IMR-90 (cell line): ENCODE data around the gene AP2M1. TPM values are rescaled to one million over a fixed set of nuclear protein-coding genes. Genes with fewer than 3 reads are reported as not detected.

Source experiments
- ATAC-seq: fragments of 200-7000 bp; cut with Tn5 transposase; 2 replicates; pipeline ENCODE4 v1.9.1; 2020; ENCODE audit warnings: low read depth, mild to moderate bottlenecking, moderate library complexity
- BruUV-seq: library from RNA; stranded (reverse); fragments of 400-500 nt; replicated peaks from 2 replicates; lab custom pipeline; 2021; lab: Mats Ljungman, UMichigan
- CTCF ChIA-PET: fragments of 300-600 bp; formaldehyde crosslinking; extraction: SDS; loops from one replicate; lab custom pipeline; 2021; ENCODE audit warnings: antibody characterized with exemption; lab: Yijun Ruan, JAX
- POLR2A ChIA-PET: fragments of 300-600 bp; sonication (Branson Sonifier 250); formaldehyde crosslinking; loops from one replicate; lab custom pipeline; 2022; ENCODE audit warnings: antibody characterized with exemption; ENCODE audit not compliant: unreplicated experiment; lab: Charles Lee
- DNase-seq: peaks from one replicate; pipeline ENCODE4 v3.0.0; 2013
- H2AFZ ChIP-seq: replicated peaks from 2 replicates; pipeline ENCODE3; 2013; ENCODE audit warnings: low read length, mild to moderate bottlenecking; ENCODE audit not compliant: poor library complexity
- H2AK5ac ChIP-seq: 2 replicates; pipeline ENCODE4 v1.6.1; 2013; ENCODE audit warnings: low read depth, low read length, inconsistent platforms
- H2AK9ac ChIP-seq: replicated peaks from 2 replicates; pipeline ENCODE3; 2013; ENCODE audit warnings: mild to moderate bottlenecking, low read depth, low read length, moderate library complexity; ENCODE audit not compliant: poor library complexity
- H2BK120ac ChIP-seq: 2 replicates; pipeline ENCODE4 v1.6.1; 2013; ENCODE audit warnings: low read depth, low read length, inconsistent platforms
- H2BK15ac ChIP-seq: 3 replicates; pipeline ENCODE4 v1.6.1; 2013; ENCODE audit warnings: low read depth, low read length, inconsistent platforms
- H2BK20ac ChIP-seq: 2 replicates; pipeline ENCODE4 v1.6.1; 2013; ENCODE audit warnings: low read depth, mild to moderate bottlenecking, inconsistent platforms, low read length, moderate library complexity
- H2BK5ac ChIP-seq: 2 replicates; pipeline ENCODE4 v1.6.1; 2013; ENCODE audit warnings: mild to moderate bottlenecking, low read depth, low read length, inconsistent platforms; ENCODE audit not compliant: poor library complexity, severe bottlenecking
- H3K14ac ChIP-seq: replicated peaks from 2 replicates; pipeline ENCODE4 v1.6.1; 2013; ENCODE audit warnings: low read depth, low read length, inconsistent platforms
- H3K18ac ChIP-seq: 2 replicates; pipeline ENCODE4 v1.6.1; 2013; ENCODE audit warnings: low read depth, low read length, control low read depth
- H3K23ac ChIP-seq: 2 replicates; pipeline ENCODE4 v1.6.1; 2013; ENCODE audit warnings: low read depth, low read length, inconsistent platforms
- H3K27ac ChIP-seq: 2 replicates; pipeline ENCODE4 v1.5.1; 2013; ENCODE audit warnings: mild to moderate bottlenecking, control low read depth, low read length; ENCODE audit not compliant: insufficient read depth
- H3K27me3 ChIP-seq: 2 replicates; pipeline ENCODE4 v1.6.1; 2013; ENCODE audit warnings: low read length; ENCODE audit not compliant: control insufficient read depth, insufficient read depth
- H3K36me3 ChIP-seq: 2 replicates; pipeline ENCODE4 v1.6.1; 2013; ENCODE audit warnings: low read length, mixed read lengths; ENCODE audit not compliant: control insufficient read depth, insufficient read depth
- H3K4ac ChIP-seq: 2 replicates; pipeline ENCODE4 v1.6.1; 2013; ENCODE audit warnings: low read depth, low read length, inconsistent platforms
- H3K4me1 ChIP-seq: 2 replicates; pipeline ENCODE4 v1.6.1; 2013; ENCODE audit warnings: low read length, mixed read lengths; ENCODE audit not compliant: control insufficient read depth, insufficient read depth
- H3K4me2 ChIP-seq: 2 replicates; pipeline ENCODE4 v1.6.1; 2013; ENCODE audit warnings: low read depth, mild to moderate bottlenecking, control low read depth, low read length, moderate library complexity
- H3K4me3 ChIP-seq: 2 replicates; pipeline ENCODE4 v1.5.1; 2013; ENCODE audit warnings: low read depth, mild to moderate bottlenecking, control low read depth, low read length, moderate library complexity; ENCODE audit not compliant: insufficient read depth
- H3K56ac ChIP-seq: 2 replicates; pipeline ENCODE4 v1.6.1; 2013; ENCODE audit warnings: low read length, inconsistent platforms; ENCODE audit not compliant: insufficient read depth; ENCODE audit errors: extremely low read depth
- H3K79me1 ChIP-seq, 2 experiments: 2 replicates each; pipeline ENCODE4 v1.6.1; 2013; ENCODE audit warnings: low read length in 2 of 2, inconsistent platforms in 1 of 2, low read depth in 1 of 2
- H3K9ac ChIP-seq: 2 replicates; pipeline ENCODE4 v1.6.1; 2013; ENCODE audit warnings: low read depth, low read length, control low read depth
- H3K9me1 ChIP-seq: 2 replicates; pipeline ENCODE4 v1.6.1; 2013; ENCODE audit warnings: low read length, inconsistent platforms; ENCODE audit not compliant: insufficient read depth
- H3K9me3 ChIP-seq: 2 replicates; pipeline ENCODE4 v1.6.1; 2013; ENCODE audit warnings: low read length; ENCODE audit not compliant: control insufficient read depth, insufficient read depth
- H4K20me1 ChIP-seq: 2 replicates; pipeline ENCODE4 v1.6.1; 2013; ENCODE audit warnings: low read length, inconsistent platforms; ENCODE audit not compliant: insufficient read depth
- H4K5ac ChIP-seq: 2 replicates; pipeline ENCODE4 v1.6.1; 2013; ENCODE audit warnings: mild to moderate bottlenecking, low read depth, low read length, control low read depth
- H4K8ac ChIP-seq, 2 experiments: 2 replicates each; pipeline ENCODE4 v1.6.1; 2013; ENCODE audit warnings: low read depth in 2 of 2, low read length in 2 of 2, control low read depth in 1 of 2, inconsistent platforms in 1 of 2
- H4K91ac ChIP-seq: 2 replicates; pipeline ENCODE4 v1.6.1; 2013; ENCODE audit warnings: low read depth, low read length, inconsistent platforms; ENCODE audit not compliant: insufficient read depth
- CTCF ChIP-seq: conservative IDR thresholded peaks from 2 replicates; pipeline ENCODE4 v1.5.1; 2012; ENCODE audit warnings: mild to moderate bottlenecking, low read depth, low read length, improper control_type of control experiment
- FOS ChIP-seq: fragments of 150-350 bp; IDR thresholded peaks from 2 replicates; pipeline ENCODE4 v1.6.1; 2016; ENCODE audit warnings: low read depth, low read length
- MAFK ChIP-seq: IDR thresholded peaks from 2 replicates; pipeline ENCODE4 v1.6.1; 2012; ENCODE audit warnings: low read depth, low read length, improper control_type of control experiment
- MAZ ChIP-seq: IDR thresholded peaks from 2 replicates; pipeline ENCODE4 v1.6.1; 2012; ENCODE audit warnings: low read depth, mild to moderate bottlenecking, low read length, improper control_type of control experiment, moderate library complexity, borderline replicate concordance
- RAD21 ChIP-seq: IDR thresholded peaks from 2 replicates; pipeline ENCODE4 v1.6.1; 2012; ENCODE audit warnings: low read length, improper control_type of control experiment
- WGBS, 2 experiments: methylation state at CpG; one replicate each; pipeline versions ENCODE4 v1.1.5 to v1.1.7; 2013; ENCODE audit warnings: missing lambda C conversion rate in 2 of 2; ENCODE audit not compliant: insufficient read length in 1 of 2; ENCODE audit errors: extremely low coverage in 2 of 2; 5-methylcytosine and 5-hydroxymethylcytosine counted together
- dilution Hi-C: fragments of 300-500 bp; cut with HindIII; formaldehyde crosslinking; loops from one replicate; pipeline ENCODE4 v1.14.3; 2018; ENCODE audit warnings: low sequenced_read_pairs; ENCODE audit not compliant: unreplicated experiment
- in situ Hi-C: fragments of 300-500 bp; cut with MboI; formaldehyde crosslinking; loops from 3 replicates; pipeline ENCODE4 v1.14.3; 2019; ENCODE audit warnings: low sequenced_read_pairs, inconsistent platforms, mixed read lengths
- intact Hi-C: fragments of 100-400 bp; cut with micrococcal nuclease; formaldehyde crosslinking; loops from 2 replicates; pipeline ENCODE4 v1.10.0; 2022
- polyA plus RNA-seq, 3 experiments: library from polyadenylated mRNA; depleted of rRNA; stranded (reverse); fragments of >200 nt; gene quantifications; 2 replicates each; pipeline ENCODE4 v1.2.3, GENCODE V29; 2012; ENCODE audit warnings: low replicate concordance in 1 of 3
- total RNA-seq: library from RNA; depleted of rRNA; stranded (reverse); fragments of >200 nt; gene quantifications from 2 replicates; pipeline ENCODE4 v1.2.3, GENCODE V29; 2012

Gene AP2M1
- total and polyA plus RNA-seq, 2 of the 4 experiments (the other 2 are of a cell fraction): 876 to 1,065 TPM

- CTCF ChIA-PET: no interaction called here
- no peak overlapping the region for H3K56ac ChIP-seq
- peaks cover 26% of the 10 kb centered on the region for H3K9me1 ChIP-seq
- H3K9ac ChIP-seq: no peak overlapping the region
- H2BK120ac ChIP-seq: no peak overlapping the region
- H4K5ac ChIP-seq: no peak overlapping the region
- peaks cover 27 to 73% of the 10 kb centered on the region in 2 experiments for H3K79me1 ChIP-seq
- no peak for DNase-seq
- no peak overlapping the region for H2BK5ac ChIP-seq
- in situ Hi-C loops (no loop called here), intact Hi-C loops (no loop called here), dilution Hi-C loops (no loop called here)
- no peaks in the 10 kb centered on the region for H3K9me3 ChIP-seq
- peaks cover 43% of the 10 kb centered on the region for H4K20me1 ChIP-seq
- no peak overlapping the region for H3K4ac ChIP-seq
- H3K4me3 ChIP-seq: no peak overlapping the region
- no peaks in the 10 kb centered on the region for H3K27me3 ChIP-seq
- no TSS peak for BruUV-seq
- no peak overlapping the region for H3K23ac ChIP-seq
- H3K27ac ChIP-seq: no peak overlapping the region
- H4K8ac ChIP-seq: no peak overlapping the region
- H2AK9ac ChIP-seq: peak overlapping the region; percentile 52
- no peak for ATAC-seq
- H2BK15ac ChIP-seq: no peak overlapping the region
- H2BK20ac ChIP-seq: no peak overlapping the region
- no peak overlapping the region for H3K18ac ChIP-seq
- TF ChIP-seq FOS (no peak), MAFK (no peak), RAD21 (no peak), CTCF (no peak), MAZ (no peak)
- peaks cover 18% of the 10 kb centered on the region for H3K4me1 ChIP-seq
- H4K91ac ChIP-seq: no peak overlapping the region
- POLR2A ChIA-PET: no interaction called here
- no peak overlapping the region for H2AFZ ChIP-seq
- H3K36me3 ChIP-seq: peaks cover 63% of the 10 kb centered on the region
- no peak overlapping the region for H3K14ac ChIP-seq
- H2AK5ac ChIP-seq: no peak overlapping the region
- H3K4me2 ChIP-seq: no peak overlapping the region
- WGBS, 2 experiments: 89% methylated on average over 23 of the region's 66 CpGs; no CpG with 5 or more reads in 1 of the 2 experiments
Measured at GRCh38 chr3:184169896-184170875, 4.5 kb upstream of the AP2M1 start.
